Gastrocnemius medialis (tissue), 4 donors: ENCODE data around the gene HAX1.

Source experiments
- CTCF ChIP-seq, 5 experiments: fragments of 450-650 bp in 3 of 5; fragments of 200-600 bp in 2 of 5; sonication (generic) in 2 of 5; IDR thresholded peaks in 4 of 5; conservative IDR thresholded peaks in 1 of 5; 1 replicate in 4 of 5; 2 replicates in 1 of 5; pipeline ENCODE4 v1.5.1; 2016 to 2019; ENCODE audit warnings: antibody characterized with exemption in 5 of 5, mild to moderate bottlenecking in 3 of 5, moderate library complexity in 3 of 5
- POLR2A ChIP-seq, 2 donors: fragments of 450-650 bp; IDR thresholded peaks; one replicate each; pipeline ENCODE4 v1.6.1; 2017; ENCODE audit warnings: antibody characterized with exemption in 2 of 2, mild to moderate bottlenecking in 2 of 2, moderate library complexity in 2 of 2

- no peak for TF ChIP-seq CTCF (IDR thresholded peaks at IDR 0.05 in 4 of 5, conservative IDR thresholded peaks at IDR 0.05 in 1 of 5)
- no peak for TF ChIP-seq POLR2A (IDR thresholded peaks at IDR 0.05)
These were observed 8.7 kb upstream of the HAX1 start for GRCh38 chr1:154263465-154264332.
